ENCODE data around the gene GJD4. TPM values are rescaled to one million over a fixed set of nuclear protein-coding genes. Genes with fewer than 3 reads are reported as not detected.

Gene GJD4
- total and polyA plus RNA-seq, 2 experiments from 2014 or later: not detected

GRCh38 chr10:35569836-35570235, 35.3 kb upstream of the GJD4 start (continued):
- TF ChIP-seq, protein P1, sequence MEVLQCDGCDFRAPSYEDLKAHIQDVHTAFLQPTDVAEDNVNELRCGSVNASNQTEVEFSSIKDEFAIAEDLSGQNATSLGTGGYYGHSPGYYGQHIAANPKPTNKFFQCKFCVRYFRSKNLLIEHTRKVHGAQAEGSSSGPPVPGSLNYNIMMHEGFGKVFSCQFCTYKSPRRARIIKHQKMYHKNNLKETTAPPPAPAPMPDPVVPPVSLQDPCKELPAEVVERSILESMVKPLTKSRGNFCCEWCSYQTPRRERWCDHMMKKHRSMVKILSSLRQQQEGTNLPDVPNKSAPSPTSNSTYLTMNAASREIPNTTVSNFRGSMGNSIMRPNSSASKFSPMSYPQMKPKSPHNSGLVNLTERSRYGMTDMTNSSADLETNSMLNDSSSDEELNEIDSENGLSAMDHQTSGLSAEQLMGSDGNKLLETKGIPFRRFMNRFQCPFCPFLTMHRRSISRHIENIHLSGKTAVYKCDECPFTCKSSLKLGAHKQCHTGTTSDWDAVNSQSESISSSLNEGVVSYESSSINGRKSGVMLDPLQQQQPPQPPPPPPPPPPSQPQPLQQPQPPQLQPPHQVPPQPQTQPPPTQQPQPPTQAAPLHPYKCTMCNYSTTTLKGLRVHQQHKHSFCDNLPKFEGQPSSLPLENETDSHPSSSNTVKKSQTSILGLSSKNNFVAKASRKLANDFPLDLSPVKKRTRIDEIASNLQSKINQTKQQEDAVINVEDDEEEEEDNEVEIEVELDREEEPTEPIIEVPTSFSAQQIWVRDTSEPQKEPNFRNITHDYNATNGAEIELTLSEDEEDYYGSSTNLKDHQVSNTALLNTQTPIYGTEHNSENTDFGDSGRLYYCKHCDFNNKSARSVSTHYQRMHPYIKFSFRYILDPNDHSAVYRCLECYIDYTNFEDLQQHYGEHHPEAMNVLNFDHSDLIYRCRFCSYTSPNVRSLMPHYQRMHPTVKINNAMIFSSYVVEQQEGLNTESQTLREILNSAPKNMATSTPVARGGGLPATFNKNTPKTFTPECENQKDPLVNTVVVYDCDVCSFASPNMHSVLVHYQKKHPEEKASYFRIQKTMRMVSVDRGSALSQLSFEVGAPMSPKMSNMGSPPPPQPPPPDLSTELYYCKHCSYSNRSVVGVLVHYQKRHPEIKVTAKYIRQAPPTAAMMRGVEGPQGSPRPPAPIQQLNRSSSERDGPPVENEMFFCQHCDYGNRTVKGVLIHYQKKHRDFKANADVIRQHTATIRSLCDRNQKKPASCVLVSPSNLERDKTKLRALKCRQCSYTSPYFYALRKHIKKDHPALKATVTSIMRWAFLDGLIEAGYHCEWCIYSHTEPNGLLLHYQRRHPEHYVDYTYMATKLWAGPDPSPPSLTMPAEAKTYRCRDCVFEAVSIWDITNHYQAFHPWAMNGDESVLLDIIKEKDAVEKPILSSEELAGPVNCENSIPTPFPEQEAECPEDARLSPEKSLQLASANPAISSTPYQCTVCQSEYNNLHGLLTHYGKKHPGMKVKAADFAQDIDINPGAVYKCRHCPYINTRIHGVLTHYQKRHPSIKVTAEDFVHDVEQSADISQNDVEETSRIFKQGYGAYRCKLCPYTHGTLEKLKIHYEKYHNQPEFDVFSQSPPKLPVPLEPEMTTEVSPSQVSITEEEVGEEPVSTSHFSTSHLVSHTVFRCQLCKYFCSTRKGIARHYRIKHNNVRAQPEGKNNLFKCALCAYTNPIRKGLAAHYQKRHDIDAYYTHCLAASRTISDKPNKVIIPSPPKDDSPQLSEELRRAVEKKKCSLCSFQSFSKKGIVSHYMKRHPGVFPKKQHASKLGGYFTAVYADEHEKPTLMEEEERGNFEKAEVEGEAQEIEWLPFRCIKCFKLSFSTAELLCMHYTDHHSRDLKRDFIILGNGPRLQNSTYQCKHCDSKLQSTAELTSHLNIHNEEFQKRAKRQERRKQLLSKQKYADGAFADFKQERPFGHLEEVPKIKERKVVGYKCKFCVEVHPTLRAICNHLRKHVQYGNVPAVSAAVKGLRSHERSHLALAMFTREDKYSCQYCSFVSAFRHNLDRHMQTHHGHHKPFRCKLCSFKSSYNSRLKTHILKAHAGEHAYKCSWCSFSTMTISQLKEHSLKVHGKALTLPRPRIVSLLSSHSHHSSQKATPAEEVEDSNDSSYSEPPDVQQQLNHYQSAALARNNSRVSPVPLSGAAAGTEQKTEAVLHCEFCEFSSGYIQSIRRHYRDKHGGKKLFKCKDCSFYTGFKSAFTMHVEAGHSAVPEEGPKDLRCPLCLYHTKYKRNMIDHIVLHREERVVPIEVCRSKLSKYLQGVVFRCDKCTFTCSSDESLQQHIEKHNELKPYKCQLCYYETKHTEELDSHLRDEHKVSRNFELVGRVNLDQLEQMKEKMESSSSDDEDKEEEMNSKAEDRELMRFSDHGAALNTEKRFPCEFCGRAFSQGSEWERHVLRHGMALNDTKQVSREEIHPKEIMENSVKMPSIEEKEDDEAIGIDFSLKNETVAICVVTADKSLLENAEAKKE (CRISPR knock-in tag; IDR thresholded peaks at IDR 0.05): no peak
- TF ChIP-seq POLR2AphosphoS5 (IDR thresholded peaks at IDR 0.05; ENCODE audit: low read depth) (no peak), ETS1 (IDR thresholded peaks at IDR 0.05) (no peak), EZH2phosphoT487 (IDR thresholded peaks at IDR 0.05; ENCODE audit: unreplicated experiment) (no peak), EZH2 (IDR thresholded peaks at IDR 0.05; ENCODE audit: low read depth, unreplicated experiment) (no peak)

GRCh38 chr10:35570397-35570796, 34.7 kb upstream of the GJD4 start:
- Histone ChIP-seq H3K79me2 (replicated peaks; ENCODE audit: insufficient read depth) (no peaks in the 10 kb centered on the region), H3K27ac (ENCODE audit: low read depth) (no peak overlapping the region), H2AFZ (no peak overlapping the region), H3K36me3 (ENCODE audit: insufficient read depth) (0 out of 2 replicates have a peak, but pooled peaks cover 3% of the 10 kb centered on the region), H3F3A (replicated peaks; ENCODE audit: low read depth) (no peaks in the 10 kb centered on the region), H3K4me1 (ENCODE audit: insufficient read depth) (peaks cover 4% of the 10 kb centered on the region; the same call in 1 of the 2 replicates), H3K9me2 (ENCODE audit: insufficient read depth) (no peaks in the 10 kb centered on the region), H3K27me3 (ENCODE audit: insufficient read depth) (no peaks in the 10 kb centered on the region), H3K4me3 (no peak overlapping the region), H3K4me2 (no peak overlapping the region), H4K20me1 (replicated peaks; ENCODE audit: insufficient read depth) (no peaks in the 10 kb centered on the region; the same call in 1 of the 2 replicates)
- Mint-ChIP-seq H3K4me1 (peaks cover 9% of the 10 kb centered on the region), H3K4me3 (no peak overlapping the region), H3K27ac (no peak overlapping the region), H3K36me3 (ENCODE audit: low read depth) (peaks cover 21% of the 10 kb centered on the region), H3K27me3 (ENCODE audit: insufficient read depth, low read depth, poor library complexity) (peaks cover 5% of the 10 kb centered on the region), H3K9me3 (no peaks in the 10 kb centered on the region)
- ATAC-seq (no peak), DNase-seq (ENCODE audit: low spot score) (no peak)
- TF ChIP-seq POLR2AphosphoS5 (IDR thresholded peaks at IDR 0.05; ENCODE audit: low read depth): no peak
- no peak for TF ChIP-seq EZH2 (IDR thresholded peaks at IDR 0.05; ENCODE audit: low read depth, unreplicated experiment)
- TF ChIP-seq, protein P1 (CRISPR knock-in tag; IDR thresholded peaks at IDR 0.05): no peak
- TF ChIP-seq NANOG (IDR thresholded peaks at IDR 0.05; ENCODE audit: borderline replicate concordance): no peak
- TF ChIP-seq ZNF331 (CRISPR knock-in tag; IDR thresholded peaks at IDR 0.05; ENCODE audit: low read depth): no peak
- no peak for TF ChIP-seq CREB1 (CRISPR knock-in tag; IDR thresholded peaks at IDR 0.05; ENCODE audit: low read depth)
- no peak for TF ChIP-seq JUNB (IDR thresholded peaks at IDR 0.05; ENCODE audit: unreplicated experiment)
